Endodermal cell (in vitro differentiated cells): ENCODE measurements around the gene SRD5A1. TPM values are rescaled to one million over a fixed set of nuclear protein-coding genes. Genes with fewer than 3 reads are reported as not detected.

ENCODE experiments used
- DNase-seq: peaks from one replicate; pipeline ENCODE4 v3.0.0-alpha.2; 2017
- H3K27ac ChIP-seq: 2 replicates; pipeline ENCODE4 v1.5.1; 2013; ENCODE audit warnings: mild to moderate bottlenecking, low read depth, low read length, moderate library complexity
- H3K27me3 ChIP-seq: 2 replicates; pipeline ENCODE4 v1.6.1; 2013; ENCODE audit warnings: mild to moderate bottlenecking, low read length, moderate library complexity; ENCODE audit not compliant: insufficient read depth, control insufficient read depth, poor library complexity, severe bottlenecking
- H3K36me3 ChIP-seq: 2 replicates; pipeline ENCODE4 v1.7.0; 2013; ENCODE audit warnings: mild to moderate bottlenecking, low read length, moderate library complexity; ENCODE audit not compliant: control insufficient read depth, insufficient read depth
- H3K4me1 ChIP-seq: one replicate; pipeline ENCODE4 v1.7.0; 2013; ENCODE audit warnings: low read length; ENCODE audit not compliant: control insufficient read depth, insufficient read depth
- H3K4me3 ChIP-seq: 2 replicates; pipeline ENCODE4 v1.5.1; 2013; ENCODE audit warnings: mild to moderate bottlenecking, low read length, moderate library complexity
- H3K9ac ChIP-seq: 2 replicates; pipeline ENCODE4 v1.6.1; 2013; ENCODE audit warnings: mild to moderate bottlenecking, low read length, moderate library complexity; ENCODE audit not compliant: poor library complexity, severe bottlenecking; ENCODE audit errors: extremely low read depth
- H3K9me3 ChIP-seq: 2 replicates; pipeline ENCODE4 v1.6.1; 2013; ENCODE audit warnings: mild to moderate bottlenecking, low read length, moderate library complexity; ENCODE audit not compliant: control insufficient read depth
- H3K27ac Mint-ChIP-seq: 2 replicates; pipeline ENCODE4 v1.8.0; 2020; ENCODE audit warnings: mixed read lengths
- H3K27me3 Mint-ChIP-seq: 2 replicates; pipeline ENCODE4 v1.8.0; 2021; ENCODE audit warnings: mild to moderate bottlenecking, mixed read lengths; ENCODE audit not compliant: insufficient read depth
- H3K36me3 Mint-ChIP-seq: 2 replicates; pipeline ENCODE4 v1.8.0; 2020; ENCODE audit warnings: low read depth, mixed read lengths
- H3K4me1 Mint-ChIP-seq: 2 replicates; pipeline ENCODE4 v1.8.0; 2020; ENCODE audit warnings: mixed read lengths
- H3K4me3 Mint-ChIP-seq: 2 replicates; pipeline ENCODE4 v1.8.0; 2020; ENCODE audit warnings: mild to moderate bottlenecking, moderate library complexity, mixed read lengths
- H3K9me3 Mint-ChIP-seq: 2 replicates; pipeline ENCODE4 v1.8.0; 2020; ENCODE audit warnings: mild to moderate bottlenecking, mixed read lengths
- WGBS, 2 experiments: methylation state at CpG; one replicate each; pipeline versions ENCODE4 v1.1.5 to v1.1.7; 2013; ENCODE audit warnings: missing lambda C conversion rate in 2 of 2, mixed read lengths in 1 of 2; ENCODE audit not compliant: insufficient coverage in 1 of 2, insufficient read length in 1 of 2; 5-methylcytosine and 5-hydroxymethylcytosine counted together
- total RNA-seq, 2 donors: library from RNA; stranded (reverse); fragmentation: NEBNext Ultra II Directional in 1 of 2; extraction: Animal tissue kit (Norgen Biotek cat#: 25700) in 1 of 2; gene quantifications; 2 replicates in 1 of 2; 3 replicates in 1 of 2; pipeline ENCODE4 v1.2.1, GENCODE V29; 2021
- TF ChIP-seq, protein P1 (sequence below): fragments of 200-600 bp; sonication (generic); conservative IDR thresholded peaks from 2 replicates; pipeline ENCODE4 v1.5.0; 2021; ENCODE audit warnings: antibody characterized with exemption, mild to moderate bottlenecking

SRD5A1 gene
- total RNA-seq, 2 donors from 2014 or later = 15.0 to 16.2 TPM

- H3K4me3 ChIP-seq = no peak overlapping the region
- Mint-ChIP-seq H3K9me3 (no peaks in the 10 kb centered on the region), H3K27ac (no peak overlapping the region), H3K4me1 (no peaks in the 10 kb centered on the region), H3K36me3 (peaks cover 85% of the 10 kb centered on the region), H3K4me3 (no peak overlapping the region), H3K27me3 (no peaks in the 10 kb centered on the region)
- no peaks in the 10 kb centered on the region for H3K9me3 ChIP-seq
- WGBS, 2 experiments = 92 to 98% methylated on average over 5 of the region's 5 CpGs
- no peaks in the 10 kb centered on the region for H3K27me3 ChIP-seq
- TF ChIP-seq, protein P1, sequence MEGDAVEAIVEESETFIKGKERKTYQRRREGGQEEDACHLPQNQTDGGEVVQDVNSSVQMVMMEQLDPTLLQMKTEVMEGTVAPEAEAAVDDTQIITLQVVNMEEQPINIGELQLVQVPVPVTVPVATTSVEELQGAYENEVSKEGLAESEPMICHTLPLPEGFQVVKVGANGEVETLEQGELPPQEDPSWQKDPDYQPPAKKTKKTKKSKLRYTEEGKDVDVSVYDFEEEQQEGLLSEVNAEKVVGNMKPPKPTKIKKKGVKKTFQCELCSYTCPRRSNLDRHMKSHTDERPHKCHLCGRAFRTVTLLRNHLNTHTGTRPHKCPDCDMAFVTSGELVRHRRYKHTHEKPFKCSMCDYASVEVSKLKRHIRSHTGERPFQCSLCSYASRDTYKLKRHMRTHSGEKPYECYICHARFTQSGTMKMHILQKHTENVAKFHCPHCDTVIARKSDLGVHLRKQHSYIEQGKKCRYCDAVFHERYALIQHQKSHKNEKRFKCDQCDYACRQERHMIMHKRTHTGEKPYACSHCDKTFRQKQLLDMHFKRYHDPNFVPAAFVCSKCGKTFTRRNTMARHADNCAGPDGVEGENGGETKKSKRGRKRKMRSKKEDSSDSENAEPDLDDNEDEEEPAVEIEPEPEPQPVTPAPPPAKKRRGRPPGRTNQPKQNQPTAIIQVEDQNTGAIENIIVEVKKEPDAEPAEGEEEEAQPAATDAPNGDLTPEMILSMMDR = no peak
- no peaks in the 10 kb centered on the region for H3K4me1 ChIP-seq
- peak overlapping the region; percentile 64 for H3K27ac ChIP-seq
- DNase-seq = no peak
- no peak overlapping the region for H3K9ac ChIP-seq
- H3K36me3 ChIP-seq = peaks cover 98% of the 10 kb centered on the region
Measured at GRCh38 chr5:6607559-6607936, 25.7 kb upstream of the SRD5A1 start.

- H3K27ac Mint-ChIP-seq = no peak overlapping the region
- no peaks in the 10 kb centered on the region for H3K9me3 Mint-ChIP-seq
- no peak overlapping the region for H3K4me3 ChIP-seq
- no peaks in the 10 kb centered on the region for H3K9me3 ChIP-seq
- H3K27me3 Mint-ChIP-seq = no peaks in the 10 kb centered on the region
- no peak overlapping the region for H3K27ac ChIP-seq
- 89% methylated on average over 3 of the region's 3 CpGs; no CpG with 5 or more reads in 1 of the 2 experiments for WGBS, 2 experiments
- no peak overlapping the region for H3K9ac ChIP-seq
- peaks cover 4% of the 10 kb centered on the region for H3K4me1 Mint-ChIP-seq
- H3K4me1 ChIP-seq = peaks cover 3% of the 10 kb centered on the region
- TF ChIP-seq, protein P1 = no peak
- no peak overlapping the region for H3K4me3 Mint-ChIP-seq
- no peaks in the 10 kb centered on the region for H3K27me3 ChIP-seq
- H3K36me3 ChIP-seq = peaks cover 98% of the 10 kb centered on the region
- DNase-seq = no peak
- peaks cover 81% of the 10 kb centered on the region for H3K36me3 Mint-ChIP-seq
Measured at GRCh38 chr5:6608016-6608415, 25.2 kb upstream of the SRD5A1 start.

GRCh38 chr5:6611334-6612256 is 21.6 kb upstream of the SRD5A1 start:
- no peaks in the 10 kb centered on the region for H3K9me3 Mint-ChIP-seq
- no peaks in the 10 kb centered on the region for H3K27me3 Mint-ChIP-seq
- Histone ChIP-seq H3K36me3 (peaks cover 92% of the 10 kb centered on the region), H3K9me3 (no peaks in the 10 kb centered on the region), H3K4me1 (peaks cover 4% of the 10 kb centered on the region), H3K4me3 (no peak overlapping the region), H3K27me3 (no peaks in the 10 kb centered on the region), H3K27ac (no peak overlapping the region), H3K9ac (no peak overlapping the region)
- no peak overlapping the region for H3K4me3 Mint-ChIP-seq
- peaks cover 84% of the 10 kb centered on the region for H3K36me3 Mint-ChIP-seq
- H3K4me1 Mint-ChIP-seq = peaks cover 10% of the 10 kb centered on the region
- TF ChIP-seq, protein P1 = no peak
- no peak overlapping the region for H3K27ac Mint-ChIP-seq
- 93 to 94% methylated on average over 16 to 20 of the region's 20 CpGs for WGBS, 2 experiments
- no peak for DNase-seq
